Skeletal muscle satellite cell (primary cell): Measurements from ENCODE around the gene PTGER3.

Source experiments
- H3K27me3 ChIP-seq: 2 replicates; pipeline ENCODE4 v1.7.0; 2013; ENCODE audit warnings: low read length; ENCODE audit not compliant: control insufficient read depth, insufficient read depth
- H3K36me3 ChIP-seq: 2 replicates; pipeline ENCODE4 v1.7.0; 2013; ENCODE audit warnings: mild to moderate bottlenecking, control low read depth, low read length; ENCODE audit not compliant: insufficient read depth
- H3K4me1 ChIP-seq: 2 replicates; pipeline ENCODE4 v1.7.0; 2013; ENCODE audit warnings: low read length; ENCODE audit not compliant: control insufficient read depth, insufficient read depth
- H3K4me2 ChIP-seq: 2 replicates; pipeline ENCODE4 v1.7.0; 2013; ENCODE audit warnings: mild to moderate bottlenecking, low read length
- H3K4me3 ChIP-seq: 2 replicates; pipeline ENCODE4 v1.7.0; 2013; ENCODE audit warnings: low read length
- H3K9ac ChIP-seq: 2 replicates; pipeline ENCODE4 v1.7.0; 2013; ENCODE audit warnings: mild to moderate bottlenecking, low read depth, low read length, moderate library complexity
- H3K9me3 ChIP-seq: replicated peaks from 2 replicates; pipeline ENCODE4 v1.7.0; 2013; ENCODE audit warnings: mild to moderate bottlenecking, control low read depth, low read length

Gene PTGER3

DNA sequence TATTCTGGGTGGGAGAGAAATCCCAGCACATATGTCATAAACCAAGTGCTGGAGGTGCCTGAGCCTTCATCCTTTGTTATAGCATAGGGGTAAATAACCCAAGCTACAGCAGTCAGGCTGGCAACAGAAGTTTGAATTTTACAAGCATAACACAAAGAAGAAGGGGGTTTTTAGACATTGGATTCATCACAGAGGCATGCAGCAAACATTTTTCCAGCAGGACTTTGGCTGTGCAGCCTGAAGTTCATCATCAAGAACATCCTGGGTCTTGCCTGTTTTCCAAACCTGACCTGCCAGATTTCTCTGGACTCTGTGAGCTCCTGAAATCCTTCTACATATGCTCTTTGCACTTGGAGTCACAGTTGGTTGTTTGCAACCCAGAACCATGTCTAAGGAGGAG is 16.2 kb downstream of the PTGER3 start:
- peaks cover 22% of the 10 kb centered on the region for H3K27me3 ChIP-seq
- H3K9me3 ChIP-seq: no peaks in the 10 kb centered on the region
- no peaks in the 10 kb centered on the region for H3K36me3 ChIP-seq
- H3K9ac ChIP-seq: no peak overlapping the region
- H3K4me3 ChIP-seq: no peak overlapping the region
- H3K4me2 ChIP-seq: no peak overlapping the region
- H3K4me1 ChIP-seq: no peaks in the 10 kb centered on the region

- Histone ChIP-seq H3K9ac (no peak overlapping the region), H3K9me3 (no peaks in the 10 kb centered on the region), H3K4me2 (no peak overlapping the region), H3K36me3 (no peaks in the 10 kb centered on the region), H3K4me3 (no peak overlapping the region), H3K4me1 (no peaks in the 10 kb centered on the region), H3K27me3 (peaks cover 13% of the 10 kb centered on the region)
Observed at GRCh38 chr1:71030026-71030425, 17.6 kb downstream of the PTGER3 start.

- Histone ChIP-seq H3K4me1 (no peaks in the 10 kb centered on the region), H3K4me3 (no peak overlapping the region), H3K9ac (no peak overlapping the region), H3K4me2 (no peak overlapping the region), H3K27me3 (peaks cover 13% of the 10 kb centered on the region), H3K9me3 (no peaks in the 10 kb centered on the region), H3K36me3 (no peaks in the 10 kb centered on the region)
Observed at GRCh38 chr1:71028981-71029380, 18.6 kb downstream of the PTGER3 start.

DNA sequence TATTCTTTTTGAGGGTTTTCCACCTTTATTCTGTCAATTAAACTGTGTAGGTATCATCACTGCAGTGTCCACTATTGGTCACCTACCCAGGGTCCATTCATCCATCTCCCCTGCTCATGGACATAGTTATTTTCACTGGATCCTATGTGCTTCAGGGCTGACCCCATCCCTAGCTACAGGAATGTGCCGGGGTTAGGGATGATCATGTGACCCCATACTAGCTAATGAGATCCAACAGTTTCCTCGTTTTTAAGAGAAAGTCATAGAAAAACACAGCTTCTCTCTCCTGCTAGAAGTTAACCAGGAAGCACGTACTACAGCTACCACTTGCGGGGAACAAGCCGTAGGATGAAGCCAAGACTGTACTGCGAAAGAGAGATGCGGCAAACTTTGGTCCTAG is 19.6 kb downstream of the PTGER3 start:
- Histone ChIP-seq H3K4me3 (no peak overlapping the region), H3K9ac (no peak overlapping the region), H3K4me1 (no peaks in the 10 kb centered on the region), H3K4me2 (no peak overlapping the region), H3K9me3 (no peaks in the 10 kb centered on the region), H3K27me3 (peaks cover 12% of the 10 kb centered on the region), H3K36me3 (no peaks in the 10 kb centered on the region)

GRCh38 chr1:71026093-71026492 is 21.5 kb downstream of the PTGER3 start:
- H3K4me1 ChIP-seq: no peaks in the 10 kb centered on the region
- H3K27me3 ChIP-seq: peaks cover 9% of the 10 kb centered on the region
- H3K4me3 ChIP-seq: no peak overlapping the region

GRCh38 chr1:71023515-71023914 is 24.1 kb downstream of the PTGER3 start:
- no peaks in the 10 kb centered on the region for H3K4me1 ChIP-seq
- no peak overlapping the region for H3K9ac ChIP-seq
- no peak overlapping the region for H3K4me2 ChIP-seq
- no peaks in the 10 kb centered on the region for H3K9me3 ChIP-seq
- peaks cover 9% of the 10 kb centered on the region for H3K27me3 ChIP-seq
- H3K4me3 ChIP-seq: no peak overlapping the region
- H3K36me3 ChIP-seq: no peaks in the 10 kb centered on the region

More at GRCh38 chr1:71026093-71026492, 21.5 kb downstream of the PTGER3 start:
- Histone ChIP-seq H3K4me2 (no peak overlapping the region), H3K9ac (no peak overlapping the region), H3K9me3 (no peaks in the 10 kb centered on the region), H3K36me3 (no peaks in the 10 kb centered on the region)

- H3K36me3 ChIP-seq: no peaks in the 10 kb centered on the region
- no peak overlapping the region for H3K4me3 ChIP-seq
- H3K9me3 ChIP-seq: no peaks in the 10 kb centered on the region
- no peak overlapping the region for H3K9ac ChIP-seq
- H3K4me1 ChIP-seq: no peaks in the 10 kb centered on the region
- H3K27me3 ChIP-seq: peaks cover 9% of the 10 kb centered on the region
- no peak overlapping the region for H3K4me2 ChIP-seq
Observed at GRCh38 chr1:71019233-71019969, 28.2 kb downstream of the PTGER3 start.

GRCh38 chr1:71018791-71019190 is 28.8 kb downstream of the PTGER3 start:
- Histone ChIP-seq H3K36me3 (no peaks in the 10 kb centered on the region), H3K4me2 (no peak overlapping the region), H3K9me3 (no peaks in the 10 kb centered on the region), H3K4me3 (no peak overlapping the region), H3K4me1 (no peaks in the 10 kb centered on the region), H3K9ac (no peak overlapping the region), H3K27me3 (peaks cover 6% of the 10 kb centered on the region)

DNA sequence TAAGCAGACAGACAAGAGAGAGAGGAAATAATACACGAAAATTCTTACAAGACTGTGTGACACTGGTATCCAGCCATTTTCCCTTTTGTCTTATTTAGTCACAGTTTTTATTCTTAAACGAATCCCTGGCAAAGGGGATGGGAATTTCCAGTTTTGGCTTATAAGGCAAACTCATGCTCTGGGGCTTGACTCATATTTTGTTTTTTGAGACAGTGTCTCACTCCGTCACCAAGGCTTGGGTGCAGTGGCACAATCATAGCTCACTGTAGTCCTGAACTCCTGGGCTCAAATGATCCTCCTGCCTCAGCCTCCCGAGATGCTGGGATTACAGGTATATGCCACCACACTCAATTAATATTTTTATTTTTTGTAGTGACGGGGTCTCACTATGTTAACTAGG is 31.9 kb downstream of the PTGER3 start:
- Histone ChIP-seq H3K9me3 (no peaks in the 10 kb centered on the region), H3K4me2 (no peak overlapping the region), H3K9ac (no peak overlapping the region), H3K4me3 (no peak overlapping the region), H3K36me3 (no peaks in the 10 kb centered on the region), H3K27me3 (no peaks in the 10 kb centered on the region), H3K4me1 (no peaks in the 10 kb centered on the region)

- Histone ChIP-seq H3K27me3 (no peaks in the 10 kb centered on the region), H3K4me2 (no peak overlapping the region), H3K36me3 (no peaks in the 10 kb centered on the region)
Observed at GRCh38 chr1:71014178-71014579, 33.4 kb downstream of the PTGER3 start.

DNA sequence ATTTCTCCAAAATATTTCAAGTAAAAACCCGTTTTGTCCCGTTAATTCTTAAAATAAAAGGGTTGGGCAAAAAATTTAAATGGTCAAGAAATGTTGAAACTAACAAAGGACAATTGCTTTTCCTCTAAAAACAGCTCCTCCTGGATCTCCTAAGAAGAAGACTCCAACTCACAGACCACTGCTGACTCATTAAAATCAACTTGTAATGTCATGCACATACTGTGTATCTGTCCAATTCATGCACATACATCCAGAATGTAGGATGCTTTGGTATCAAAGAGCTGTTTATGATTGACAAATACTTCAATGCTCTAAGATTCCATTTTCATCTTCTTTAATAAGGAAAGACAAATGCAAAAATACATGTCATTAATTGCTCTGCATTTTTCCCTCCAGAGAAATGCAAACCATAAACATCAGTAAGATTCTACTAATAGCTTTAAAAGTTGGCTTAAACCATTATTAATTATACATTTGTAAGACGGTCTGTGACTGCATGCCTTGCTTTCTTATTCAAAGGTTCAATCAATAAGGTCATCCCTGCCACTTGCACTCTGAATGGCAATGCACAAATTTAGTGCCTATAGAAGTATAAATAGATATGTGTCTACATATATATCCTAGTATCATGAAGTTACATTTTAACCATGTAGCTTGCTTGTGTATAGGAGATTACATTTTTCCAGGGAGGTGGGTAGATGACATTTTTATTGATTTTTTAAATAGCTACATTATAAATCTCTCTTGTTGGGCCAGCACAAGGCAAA is 44.7 kb downstream of the PTGER3 start:
- no peaks in the 10 kb centered on the region for H3K9me3 ChIP-seq
- no peaks in the 10 kb centered on the region for H3K36me3 ChIP-seq
- no peaks in the 10 kb centered on the region for H3K4me1 ChIP-seq
- no peak overlapping the region for H3K4me3 ChIP-seq
- H3K9ac ChIP-seq: no peak overlapping the region
- H3K27me3 ChIP-seq: peaks cover 5% of the 10 kb centered on the region
- H3K4me2 ChIP-seq: no peak overlapping the region

More at GRCh38 chr1:71014178-71014579, 33.4 kb downstream of the PTGER3 start:
- Histone ChIP-seq H3K4me3 (no peak overlapping the region), H3K9ac (no peak overlapping the region), H3K4me1 (no peaks in the 10 kb centered on the region), H3K9me3 (no peaks in the 10 kb centered on the region)

GRCh38 chr1:71001624-71002023 is 46.0 kb downstream of the PTGER3 start:
- Histone ChIP-seq H3K9me3 (no peaks in the 10 kb centered on the region), H3K4me2 (no peak overlapping the region), H3K27me3 (peaks cover 5% of the 10 kb centered on the region), H3K4me3 (no peak overlapping the region), H3K9ac (no peak overlapping the region), H3K4me1 (no peaks in the 10 kb centered on the region), H3K36me3 (no peaks in the 10 kb centered on the region)
